OCI-LY1 (cell line): Measurements from ENCODE around the gene CYTH2.

Experiments
- H2AFZ ChIP-seq: fragments of 200-600 bp; sonication (generic), shearing (Covaris generic); 2 replicates; pipeline ENCODE4 v1.6.0; 2014; ENCODE audit warnings: antibody characterized with exemption, mild to moderate bottlenecking, low read length
- H3F3A ChIP-seq: fragments of 200-600 bp; sonication (generic), shearing (Covaris generic); 2 replicates; pipeline ENCODE4 v1.6.0; 2014; ENCODE audit warnings: mild to moderate bottlenecking, antibody characterized with exemption, low read length, moderate library complexity; ENCODE audit not compliant: insufficient read depth
- H3K27ac ChIP-seq: fragments of 200-600 bp; sonication (generic); 2 replicates; pipeline ENCODE4 v1.5.1; 2014; ENCODE audit warnings: low read length, mixed run types, mild to moderate bottlenecking, low read depth; ENCODE audit not compliant: poor library complexity, severe bottlenecking
- H3K27me3 ChIP-seq: fragments of 200-600 bp; sonication (generic); 2 replicates; pipeline ENCODE4 v1.6.0; 2014; ENCODE audit warnings: antibody characterized with exemption, mild to moderate bottlenecking, low read length, moderate library complexity; ENCODE audit not compliant: insufficient read depth
- H3K36me3 ChIP-seq: fragments of 200-600 bp; sonication (generic); 2 replicates; pipeline ENCODE4 v1.6.1; 2014; ENCODE audit warnings: mild to moderate bottlenecking, antibody characterized with exemption, low read length, moderate library complexity, mixed read lengths; ENCODE audit not compliant: insufficient read depth
- H3K4me1 ChIP-seq: fragments of 200-600 bp; sonication (generic); 2 replicates; pipeline ENCODE4 v1.5.1; 2014; ENCODE audit warnings: mild to moderate bottlenecking, low read length, moderate library complexity; ENCODE audit not compliant: insufficient read depth, severe bottlenecking
- H3K4me2 ChIP-seq: fragments of 200-600 bp; sonication (generic), shearing (Covaris generic); 2 replicates; pipeline ENCODE4 v1.6.1; 2014; ENCODE audit warnings: low read length
- H3K4me3 ChIP-seq: fragments of 200-600 bp; sonication (generic); 2 replicates; pipeline ENCODE4 v1.5.1; 2014; ENCODE audit warnings: low read length, low read depth, mild to moderate bottlenecking, mixed read lengths; ENCODE audit not compliant: poor library complexity, severe bottlenecking
- H3K79me2 ChIP-seq: fragments of 200-600 bp; shearing (Covaris generic); 2 replicates; pipeline ENCODE4 v1.6.1; 2016; ENCODE audit warnings: mixed run types, low read length, mixed read lengths; ENCODE audit not compliant: insufficient read depth
- H3K9ac ChIP-seq: fragments of 200-600 bp; sonication (generic), shearing (Covaris generic); 2 replicates; pipeline ENCODE4 v1.6.1; 2014; ENCODE audit warnings: mild to moderate bottlenecking, low read length, mixed read lengths
- H3K9me2 ChIP-seq: fragments of 200-600 bp; sonication (generic), shearing (Covaris generic); 2 replicates; pipeline ENCODE4 v1.6.1; 2014; ENCODE audit warnings: low read depth, mild to moderate bottlenecking, low read length, mixed read lengths
- H3K9me3 ChIP-seq: fragments of 200-600 bp; shearing (Covaris generic); 2 replicates; pipeline ENCODE4 v1.6.1; 2014; ENCODE audit warnings: low read length, mixed read lengths
- H4K20me1 ChIP-seq: fragments of 200-600 bp; sonication (generic), shearing (Covaris generic); 2 replicates; pipeline ENCODE4 v1.6.0; 2016; ENCODE audit warnings: mild to moderate bottlenecking, low read length; ENCODE audit not compliant: insufficient read depth
- CTCF ChIP-seq: fragments of 200-600 bp; sonication (generic), shearing (Covaris generic); IDR thresholded peaks from 2 replicates; pipeline ENCODE4 v1.5.1; 2017; ENCODE audit warnings: mild to moderate bottlenecking, antibody characterized with exemption, low read length, moderate library complexity, mixed read lengths
- EZH2 ChIP-seq: fragments of 200-600 bp; sonication (generic), shearing (Covaris generic); IDR thresholded peaks from 2 replicates; pipeline ENCODE4 v1.8.0; 2017; ENCODE audit warnings: borderline replicate concordance, mixed run types, mild to moderate bottlenecking, antibody characterized with exemption, low read length, moderate library complexity, mixed read lengths

CYTH2 gene

GRCh38 chr19:48530770-48531169 lies 61.6 kb downstream of the CYTH2 start:
- Histone ChIP-seq H3F3A (no peaks in the 10 kb centered on the region), H2AFZ (no peak overlapping the region), H3K9me3 (peaks cover 4% of the 10 kb centered on the region), H3K4me2 (no peak overlapping the region), H3K9ac (no peak overlapping the region), H3K27ac (no peak overlapping the region), H3K79me2 (no peaks in the 10 kb centered on the region), H3K9me2 (no peaks in the 10 kb centered on the region), H3K4me1 (no peaks in the 10 kb centered on the region), H3K4me3 (no peak overlapping the region), H3K36me3 (no peaks in the 10 kb centered on the region), H3K27me3 (peaks cover 3% of the 10 kb centered on the region; the same call in 1 of the 2 replicates), H4K20me1 (no peaks in the 10 kb centered on the region)
- no peak for TF ChIP-seq CTCF
- TF ChIP-seq EZH2: no peak
